GM10266 (cell line): ENCODE results near the gene GORAB.

Experiments used
- DNase-seq: peaks from one replicate; pipeline ENCODE4 v3.0.0; 2012; ENCODE audit errors: extremely low spot score
- CTCF ChIP-seq: IDR thresholded peaks from 2 replicates; pipeline ENCODE4 v1.5.1; 2012; ENCODE audit warnings: mild to moderate bottlenecking, low read depth; ENCODE audit not compliant: control insufficient read depth, insufficient read depth; ENCODE audit errors: missing control alignments

Gene GORAB

GRCh38 chr1:170599033-170599432, 67.1 kb downstream of the GORAB start:
- DNase-seq = no peak
- no peak for TF ChIP-seq CTCF

GRCh38 chr1:170601866-170602265, 69.9 kb downstream of the GORAB start:
- DNase-seq = no peak
- TF ChIP-seq CTCF = no peak
